ENCODE results near the gene OXLD1. TPM values are rescaled to one million over a fixed set of nuclear protein-coding genes. Genes with fewer than 3 reads are reported as not detected.

The OXLD1 gene
- total and polyA plus RNA-seq, 4 donors = 8.9 to 77.7 (median 48.2) TPM

GRCh38 chr17:81684442-81684911 is 18.1 kb upstream of the OXLD1 start:
- peak; percentile 48 for ATAC-seq (ENCODE audit: insufficient read depth, low FRiP score)
- TF ChIP-seq CTCF (IDR thresholded peaks at IDR 0.05; ENCODE audit: control extremely low read depth, extremely low read depth) = no peak
- no peaks in the 10 kb centered on the region for H3K9me3 ChIP-seq (ENCODE audit: control insufficient read depth in 4 of 4, insufficient read depth in 3 of 4, low read length in 3 of 4)
- no peaks in the 10 kb centered on the region for H3K27me3 ChIP-seq (ENCODE audit: control insufficient read depth in 3 of 3, insufficient read depth in 3 of 3, low read length in 2 of 3)
- DNase-seq = no peak
- peak overlapping the region; percentile 55 to 63 for H3K9ac ChIP-seq (ENCODE audit: insufficient read depth in 1 of 2, low read length in 2 of 2)
- peak overlapping the region; percentile 88 for H3K4me3 ChIP-seq
- H3K36me3 ChIP-seq (ENCODE audit: control insufficient read depth in 4 of 4, insufficient read depth in 4 of 4, low read length in 4 of 4) = peaks cover 2 to 43% (median 13%) of the 10 kb centered on the region in 4 donors
- WGBS, 2 donors = 3% methylated on average over 16 of the region's 16 CpGs
- peaks cover 0 to 24% (median 5%) of the 10 kb centered on the region in 5 donors for H3K4me1 ChIP-seq (ENCODE audit: control insufficient read depth in 5 of 5, insufficient read depth in 5 of 5, low read length in 5 of 5)
- H3K27ac ChIP-seq (ENCODE audit: low read depth in 1 of 2, low read length in 1 of 2) = peak overlapping the region; percentile 87 to 94

GRCh38 chr17:81683584-81684441 is 17.4 kb upstream of the OXLD1 start, which contains the start of the genes ARL16 and HGS:
ARL16 (minus strand) TSS chr17:81683797; CDS start chr17:81683753, 44 bp downstream.
HGS (plus strand) TSS chr17:81684011; CDS start chr17:81684067, 56 bp downstream.
- DNase-seq = peak; percentile 99 to 100 (median 99)
- no peak for TF ChIP-seq CTCF (IDR thresholded peaks at IDR 0.05; ENCODE audit: control extremely low read depth, extremely low read depth)
- 0 to 1% methylated on average over 67 to 112 of the region's 112 CpGs for WGBS, 2 donors
- ATAC-seq (ENCODE audit: insufficient read depth, low FRiP score) = peak; percentile 98
- peak within 1 kb of the TSS; percentile 63 to 81 for H3K9ac ChIP-seq (ENCODE audit: insufficient read depth in 1 of 2, low read length in 2 of 2)
- no peaks in the 10 kb centered on the region for H3K27me3 ChIP-seq (ENCODE audit: control insufficient read depth in 3 of 3, insufficient read depth in 3 of 3, low read length in 2 of 3)
- peaks cover 0 to 36% (median 12%) of the 10 kb centered on the region in 4 donors for H3K36me3 ChIP-seq (ENCODE audit: control insufficient read depth in 4 of 4, insufficient read depth in 4 of 4, low read length in 4 of 4)
- H3K27ac ChIP-seq (ENCODE audit: low read depth in 1 of 2, low read length in 1 of 2) = peak within 1 kb of the TSS; percentile 87 to 94
- H3K4me3 ChIP-seq = peak within 1 kb of the TSS; percentile 91
- peaks cover 0 to 24% (median 5%) of the 10 kb centered on the region in 5 donors for H3K4me1 ChIP-seq (ENCODE audit: control insufficient read depth in 5 of 5, insufficient read depth in 5 of 5, low read length in 5 of 5)
- no peaks in the 10 kb centered on the region for H3K9me3 ChIP-seq (ENCODE audit: control insufficient read depth in 4 of 4, insufficient read depth in 3 of 4, low read length in 3 of 4)

GRCh38 chr17:81683208-81683583 is 16.8 kb upstream of the OXLD1 start:
- Histone ChIP-seq H3K27ac (ENCODE audit: low read depth in 1 of 2, low read length in 1 of 2) (peak overlapping the region; percentile 58 to 76), H3K9me3 (ENCODE audit: control insufficient read depth in 4 of 4, insufficient read depth in 3 of 4, low read length in 3 of 4) (no peaks in the 10 kb centered on the region), H3K4me3 (peak overlapping the region; percentile 91), H3K36me3 (ENCODE audit: control insufficient read depth in 4 of 4, insufficient read depth in 4 of 4, low read length in 4 of 4) (peaks cover 0 to 30% (median 6%) of the 10 kb centered on the region in 4 donors), H3K27me3 (ENCODE audit: control insufficient read depth in 3 of 3, insufficient read depth in 3 of 3, low read length in 2 of 3) (no peaks in the 10 kb centered on the region), H3K4me1 (ENCODE audit: control insufficient read depth in 5 of 5, insufficient read depth in 5 of 5, low read length in 5 of 5) (peaks cover 0 to 24% (median 5%) of the 10 kb centered on the region in 5 donors), H3K9ac (ENCODE audit: insufficient read depth in 1 of 2, low read length in 2 of 2) (peak overlapping the region; percentile 57 to 81)
- ATAC-seq (ENCODE audit: insufficient read depth, low FRiP score) (no peak), DNase-seq (no peak)
- TF ChIP-seq CTCF (IDR thresholded peaks at IDR 0.05; ENCODE audit: control extremely low read depth, extremely low read depth) = no peak
- 0 to 1% methylated on average over 32 to 37 of the region's 37 CpGs for WGBS, 2 donors

All from lung (tissue), 12 donors.